Mesenteric fat pad (tissue), 1 donor: ENCODE data around the gene SMG6. TPM values are rescaled to one million over a fixed set of nuclear protein-coding genes. Genes with fewer than 3 reads are reported as not detected.
A peak's percentile ranks its signal among the peaks of the same experiment; 100 is the strongest.
"Not testable (repeated sequence)": the region's sequence is repeated elsewhere in the genome, so short reads cannot be mapped to it uniquely, and the experiment has no call there.

ENCODE experiments used
- DNase-seq: peaks from one replicate; pipeline ENCODE4 v3.0.0-alpha.2; 2020; ENCODE audit warnings: low spot score
- microRNA-seq: library from miRNA; unstranded; fragments of <30 nt; microRNA quantifications from one replicate; pipeline ENCODE4 v1.2.0, GENCODE V29; 2020; ENCODE audit warnings: borderline number of aligned reads
- total RNA-seq: library from RNA; stranded (reverse); fragmentation: NEBNext Ultra II Directional; extraction: Animal tissue kit (Norgen Biotek cat#: 25700); gene quantifications from one replicate; pipeline ENCODE4 v1.2.1, GENCODE V29; 2021
- donor health status: DM: yes; HTN: yes; CAD: no.

The SMG6 gene
- total RNA-seq, 1 donor from 2014 or later, result 31.9 TPM

- DNase-seq, result not testable (repeated sequence)
Measured at GRCh38 chr17:2013220-2013993, 290.2 kb downstream of the SMG6 start.

GRCh38 chr17:2012499-2012898, 291.1 kb downstream of the SMG6 start:
- no peak for DNase-seq

- DNase-seq, result no peak
Measured at GRCh38 chr17:2011411-2012371, 291.9 kb downstream of the SMG6 start.

Small RNAs within 50 kb of the gene (microRNA-seq; reads per million reads assigned to microRNA genes)
- gene MIR132, result 901 reads per million, percentile 76 among the genes with 10 or more reads in this experiment
- 40.0 reads per million, percentile 34 among the genes with 10 or more reads in this experiment for gene MIR212

Other genes starting within 250 kb of the SMG6 start
- gene HIC1, start 248.7 kb downstream of the SMG6 start, total RNA-seq, result 34.4 TPM
- 10.0 TPM for gene SRR, start 165 bp upstream of the SMG6 start, total RNA-seq
- gene TSR1, start 32.7 kb upstream of the SMG6 start, total RNA-seq, result 34.5 TPM
- 35.6 TPM for gene SGSM2, start 33.7 kb upstream of the SMG6 start, total RNA-seq
- gene MNT, start 97.3 kb upstream of the SMG6 start, total RNA-seq, result 34.9 TPM
- 25.3 TPM for gene METTL16, start 208.1 kb upstream of the SMG6 start, total RNA-seq